Measurements from ENCODE around the gene LRRTM2. TPM values are rescaled to one million over a fixed set of nuclear protein-coding genes. Genes with fewer than 3 reads are reported as not detected.
"Not testable (repeated sequence)": the region's sequence is repeated elsewhere in the genome, so short reads cannot be mapped to it uniquely, and the experiment has no call there.

LRRTM2 gene, protein sequence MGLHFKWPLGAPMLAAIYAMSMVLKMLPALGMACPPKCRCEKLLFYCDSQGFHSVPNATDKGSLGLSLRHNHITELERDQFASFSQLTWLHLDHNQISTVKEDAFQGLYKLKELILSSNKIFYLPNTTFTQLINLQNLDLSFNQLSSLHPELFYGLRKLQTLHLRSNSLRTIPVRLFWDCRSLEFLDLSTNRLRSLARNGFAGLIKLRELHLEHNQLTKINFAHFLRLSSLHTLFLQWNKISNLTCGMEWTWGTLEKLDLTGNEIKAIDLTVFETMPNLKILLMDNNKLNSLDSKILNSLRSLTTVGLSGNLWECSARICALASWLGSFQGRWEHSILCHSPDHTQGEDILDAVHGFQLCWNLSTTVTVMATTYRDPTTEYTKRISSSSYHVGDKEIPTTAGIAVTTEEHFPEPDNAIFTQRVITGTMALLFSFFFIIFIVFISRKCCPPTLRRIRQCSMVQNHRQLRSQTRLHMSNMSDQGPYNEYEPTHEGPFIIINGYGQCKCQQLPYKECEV
- under 1 TPM; 0.06 to 0.67 TPM for total RNA-seq
- long read RNA-seq, partial matches to known transcripts = 0 of 2 reads
- long read RNA-seq, other reads (novel, unspliced or antisense) = 2 of 2 reads

DNA sequence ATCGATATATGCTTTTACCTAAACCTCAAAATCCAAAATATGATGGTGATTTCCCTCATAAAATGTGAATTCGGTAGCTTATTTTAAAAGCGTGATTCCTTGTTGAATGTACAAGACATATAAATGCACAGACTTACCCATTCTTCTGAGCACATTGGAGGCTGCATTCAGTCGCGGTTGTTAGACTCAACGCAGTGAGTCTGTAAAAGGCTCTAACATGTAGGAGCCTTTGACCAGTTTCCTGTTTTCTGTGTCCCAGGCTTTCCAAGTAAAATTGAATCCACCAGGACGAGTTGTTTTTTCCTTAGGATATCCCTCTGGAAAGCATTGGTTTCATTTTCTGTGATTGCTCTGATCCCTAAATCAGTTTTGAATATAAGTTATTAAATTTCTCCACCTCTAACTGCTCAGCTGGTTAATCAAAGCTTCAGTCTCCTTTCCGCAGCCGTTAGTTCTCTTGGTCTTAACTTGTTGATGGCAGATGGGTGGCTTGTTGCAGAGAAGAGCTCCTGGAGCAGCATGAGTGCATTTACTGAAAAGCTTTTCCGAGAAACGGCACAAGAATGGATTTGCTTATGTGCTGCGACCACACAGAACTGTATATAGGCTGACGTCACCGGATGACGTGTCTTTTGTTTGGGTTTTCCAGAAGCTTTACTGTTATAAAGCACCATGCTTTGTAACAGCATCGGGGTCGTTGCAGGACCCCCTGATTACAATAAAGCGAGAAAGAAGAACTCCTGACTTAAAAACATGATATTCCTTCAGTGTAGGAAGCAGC, at the start of gene LRRTM2:
Gene LRRTM2, minus strand, starts transcription at position 565 of the 781 bp plus-strand sequence. Its CDS starts 424 bp downstream, at position 141.
- DNase-seq (no peak), ATAC-seq (no peak)
- intact Hi-C loops (cut with DNase I, micrococcal nuclease) = no loop called here

DNA sequence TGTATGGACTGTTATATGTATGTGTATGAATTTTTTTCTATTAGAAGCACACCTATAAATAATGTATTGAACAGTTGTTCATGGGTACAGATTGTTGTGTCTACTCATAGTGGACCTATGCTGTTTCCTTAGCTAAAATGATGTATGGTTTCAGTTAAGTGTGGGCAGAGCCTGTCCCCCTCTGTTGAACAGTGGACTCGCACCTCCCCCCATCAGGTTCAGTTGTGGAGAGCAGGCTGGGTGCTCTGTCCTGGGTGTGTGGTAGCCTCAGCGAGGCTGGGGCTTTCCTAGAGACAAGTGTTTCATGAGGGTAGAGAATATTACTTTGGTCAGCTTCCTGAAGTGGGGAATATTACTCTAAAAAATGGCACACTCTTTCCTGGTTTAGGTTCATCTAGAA, 47.4 kb upstream of the LRRTM2 start:
- ATAC-seq (no peak), DNase-seq (no peak)
- intact Hi-C loops (cut with DNase I, micrococcal nuclease) = no loop called here

DNA sequence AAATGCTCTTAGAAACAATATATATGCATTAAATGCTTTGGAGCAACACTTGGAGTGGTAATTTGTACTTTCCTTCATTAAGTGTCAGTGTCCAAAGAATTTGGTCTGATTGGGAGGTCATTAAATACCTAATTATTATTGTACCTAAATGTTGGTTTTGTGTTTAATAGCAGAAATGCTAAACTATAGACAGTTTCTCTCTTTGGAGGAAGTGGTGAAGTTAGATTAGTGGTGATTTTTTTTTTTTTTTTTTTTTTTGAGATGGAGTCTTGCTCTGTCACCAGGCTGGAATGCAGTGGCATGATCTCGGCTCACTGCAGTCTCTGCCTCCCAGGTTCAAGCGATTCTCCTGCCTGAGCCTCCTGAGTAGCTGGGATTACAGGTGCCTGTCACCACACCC, 46.2 kb upstream of the LRRTM2 start:
- intact Hi-C loops (cut with DNase I, micrococcal nuclease); ATAC-seq; DNase-seq: not testable (repeated sequence)

DNA sequence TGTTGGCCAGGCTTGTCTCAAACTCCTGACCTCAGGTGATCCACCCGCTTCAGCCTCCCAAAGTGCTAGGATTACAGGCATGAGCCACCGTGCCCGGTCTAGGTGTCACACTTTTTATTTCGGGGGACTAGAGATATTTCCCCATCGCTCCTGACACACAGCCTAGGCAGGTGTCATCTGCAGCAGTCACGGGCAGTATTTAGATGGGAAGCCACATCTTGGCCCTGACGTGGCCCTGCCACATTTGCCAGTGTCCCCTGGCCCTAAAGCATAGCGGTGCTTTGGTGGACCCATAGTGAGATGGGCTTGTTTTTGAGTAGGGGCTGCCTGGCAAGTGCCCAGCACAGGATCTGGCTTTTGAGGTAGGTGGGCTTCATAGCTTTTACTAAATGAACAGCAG, 45.0 kb upstream of the LRRTM2 start:
- no peak for DNase-seq
- no peak for ATAC-seq
- intact Hi-C loops (cut with DNase I, micrococcal nuclease) = no loop called here

DNA sequence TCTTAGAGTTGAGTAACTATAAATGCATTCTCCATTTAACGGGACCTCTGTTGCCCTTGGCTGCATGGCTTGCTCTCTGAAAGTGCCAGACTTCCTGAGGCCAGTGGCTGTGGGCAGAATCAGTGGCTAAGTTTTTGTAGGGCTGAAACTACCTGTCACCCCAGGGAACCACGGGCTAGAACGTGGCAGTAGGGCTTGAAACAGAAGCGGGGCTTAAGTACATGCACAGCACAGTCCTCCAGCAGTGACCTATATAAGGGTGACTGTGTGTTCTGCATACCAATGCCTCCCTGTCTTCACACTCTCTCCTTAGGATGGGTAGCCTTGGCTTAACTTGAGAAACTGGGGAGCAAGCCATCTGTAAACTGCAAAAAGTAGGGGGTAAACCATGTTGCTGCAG, 43.6 kb upstream of the LRRTM2 start:
- DNase-seq (no peak), ATAC-seq (no peak)
- intact Hi-C loops (cut with DNase I, micrococcal nuclease) = no loop called here

DNA sequence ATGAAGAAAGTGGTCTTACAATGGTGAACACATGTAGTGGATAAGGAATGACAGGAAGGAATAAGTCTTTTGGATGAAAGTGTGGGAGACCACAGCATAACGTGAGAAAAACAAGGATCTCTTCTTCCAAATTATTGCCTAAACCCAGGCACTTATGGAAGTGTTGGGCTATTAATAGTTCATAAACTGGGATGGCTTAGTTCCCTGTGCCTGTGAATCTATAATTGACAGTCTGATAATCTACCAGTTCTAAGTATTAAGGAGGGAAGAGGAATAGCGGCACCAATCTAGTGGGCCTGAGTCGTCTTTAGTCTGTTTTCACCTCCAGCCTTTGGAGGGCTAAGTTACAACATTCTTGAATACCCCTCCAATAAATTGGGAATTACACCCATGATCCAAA, 39.2 kb upstream of the LRRTM2 start:
- DNase-seq (no peak), ATAC-seq (no peak)
- intact Hi-C loops (cut with DNase I, micrococcal nuclease) = no loop called here

DNA sequence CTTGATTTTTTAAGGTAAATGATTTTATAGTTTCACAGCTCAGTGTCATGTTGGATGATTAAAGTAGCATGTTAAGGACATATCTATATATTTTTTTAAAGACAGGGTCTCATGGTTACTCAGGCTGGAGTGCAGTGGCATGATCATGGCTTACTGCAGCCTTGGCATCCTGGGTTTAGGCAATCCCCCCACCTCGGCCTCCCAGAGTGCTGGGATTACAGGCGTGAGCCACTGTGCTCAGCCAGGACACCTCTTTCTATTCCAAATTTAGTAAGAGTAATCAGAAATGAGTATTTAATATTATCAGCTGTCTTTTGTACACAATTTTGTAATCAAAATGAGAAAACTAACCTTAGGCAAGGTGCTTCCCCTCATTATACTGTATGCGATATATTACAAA, 38.6 kb upstream of the LRRTM2 start:
- DNase-seq = no peak
- no peak for ATAC-seq
- intact Hi-C loops (cut with DNase I, micrococcal nuclease) = no loop called here

DNA sequence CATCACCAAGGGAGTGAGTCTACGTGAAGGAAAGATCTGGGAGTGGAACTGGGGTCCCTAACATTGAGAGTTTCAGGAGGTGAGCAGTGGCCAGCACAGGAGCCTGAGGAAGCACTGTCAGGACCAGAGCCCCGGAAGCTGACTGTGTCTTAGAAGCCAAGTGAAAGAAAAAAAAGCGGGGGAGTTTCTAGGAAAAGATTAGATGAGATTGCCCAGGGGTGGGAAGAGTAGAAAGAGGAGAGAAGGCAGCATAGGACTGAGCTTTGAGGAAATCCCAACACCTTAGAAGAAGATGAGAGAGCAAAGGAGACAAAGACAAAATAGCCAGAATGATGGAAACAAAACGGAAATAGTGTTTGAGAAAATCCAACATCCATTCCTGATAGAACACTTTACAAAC, 37.0 kb upstream of the LRRTM2 start:
- intact Hi-C loops (cut with DNase I, micrococcal nuclease) = no loop called here
- ATAC-seq = no peak
- DNase-seq = no peak

DNA sequence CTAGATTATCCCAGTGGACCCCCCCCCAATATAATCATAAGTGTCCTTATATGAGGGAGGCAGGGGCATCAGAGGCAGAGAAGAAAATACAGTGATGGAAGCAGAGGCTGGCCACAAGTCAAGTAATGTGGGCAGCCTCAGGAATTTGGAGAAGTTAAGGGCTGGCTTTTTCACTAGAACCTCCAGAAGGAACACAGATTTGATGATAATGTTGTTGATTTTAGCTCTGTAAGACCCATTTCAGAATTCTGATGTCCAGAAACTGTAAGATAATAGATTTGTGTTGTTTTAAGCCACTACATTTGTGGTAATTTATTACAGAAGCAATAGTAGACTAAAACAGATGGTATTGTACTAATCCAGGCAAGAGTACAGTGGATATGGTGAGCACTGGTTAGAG, 36.3 kb upstream of the LRRTM2 start:
- no peak for ATAC-seq
- intact Hi-C loops (cut with DNase I, micrococcal nuclease) = no loop called here
- DNase-seq = no peak

DNA sequence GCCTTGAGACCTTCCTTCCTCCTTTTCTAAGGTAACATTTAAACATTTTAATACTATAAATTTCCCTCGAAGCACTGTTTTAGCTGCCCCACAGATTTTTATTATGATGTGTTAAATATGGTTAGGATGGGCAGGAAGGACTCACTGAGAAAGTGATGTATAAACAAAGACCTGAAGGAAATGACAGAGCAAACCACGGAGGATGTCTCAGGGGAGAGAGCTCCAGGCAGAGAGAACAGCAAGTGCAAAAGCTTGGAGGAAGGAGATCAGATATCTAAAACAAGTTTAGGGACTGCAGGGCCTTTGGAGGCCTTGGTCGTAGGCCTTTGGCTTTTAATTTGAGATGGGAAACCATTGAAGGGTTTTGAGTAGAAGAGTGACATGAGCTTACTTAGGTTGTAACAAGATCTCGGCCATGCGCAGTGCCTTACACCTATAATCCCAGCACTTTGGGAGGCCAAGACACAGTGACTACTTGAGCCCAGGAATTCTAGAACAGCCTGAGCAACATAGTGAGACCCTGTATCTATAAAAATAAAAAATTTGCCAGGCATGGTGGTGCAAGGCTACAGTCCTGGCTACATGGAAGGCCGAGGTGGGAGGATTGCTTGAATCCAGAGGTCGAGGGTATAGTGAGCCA, 35.5 kb upstream of the LRRTM2 start:
- intact Hi-C loops (cut with DNase I, micrococcal nuclease) = no loop called here
- DNase-seq (no peak), ATAC-seq (no peak)

DNA sequence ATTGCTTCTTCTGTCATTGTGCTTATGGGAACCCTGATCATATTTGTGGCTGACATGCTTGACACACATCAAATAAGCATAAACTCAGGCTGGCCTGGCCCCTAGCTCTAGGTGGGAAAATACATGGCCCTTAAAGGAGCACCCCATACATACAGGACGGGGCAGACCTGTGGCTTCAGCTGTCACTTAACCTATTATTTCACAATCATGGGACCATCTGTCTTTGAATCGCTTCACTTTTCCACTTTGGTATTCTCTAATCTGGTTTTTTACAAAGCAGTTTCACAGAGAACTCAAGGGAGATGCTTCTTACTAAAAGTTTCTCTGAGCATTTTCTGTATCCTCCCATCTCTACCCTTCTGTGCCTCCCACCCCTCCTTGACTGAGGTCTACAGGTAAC, 34.6 kb upstream of the LRRTM2 start:
- no peak for DNase-seq
- intact Hi-C loops (cut with DNase I, micrococcal nuclease) = no loop called here
- ATAC-seq = no peak

DNA sequence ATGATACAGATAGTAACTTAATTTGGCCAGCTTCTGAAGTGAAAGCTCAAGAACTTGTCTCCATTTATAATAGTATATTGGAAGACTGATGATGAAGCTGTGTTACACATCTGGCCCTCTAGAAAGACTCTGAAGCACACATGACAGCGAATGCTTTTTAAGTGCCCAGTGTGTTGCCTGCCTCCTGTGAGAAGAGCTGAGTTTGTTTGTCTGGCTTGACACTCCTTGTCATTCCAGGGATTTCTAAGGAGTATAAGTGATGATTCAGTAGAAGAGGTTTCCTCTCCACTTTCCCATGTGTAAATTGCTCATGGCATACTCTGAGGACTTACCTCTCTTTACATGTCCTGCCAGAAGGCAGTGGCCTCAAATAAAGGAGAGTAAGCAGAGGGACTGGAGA, 30.4 kb upstream of the LRRTM2 start:
- intact Hi-C loops (cut with DNase I, micrococcal nuclease) = no loop called here
- no peak for DNase-seq
- ATAC-seq = no peak

DNA sequence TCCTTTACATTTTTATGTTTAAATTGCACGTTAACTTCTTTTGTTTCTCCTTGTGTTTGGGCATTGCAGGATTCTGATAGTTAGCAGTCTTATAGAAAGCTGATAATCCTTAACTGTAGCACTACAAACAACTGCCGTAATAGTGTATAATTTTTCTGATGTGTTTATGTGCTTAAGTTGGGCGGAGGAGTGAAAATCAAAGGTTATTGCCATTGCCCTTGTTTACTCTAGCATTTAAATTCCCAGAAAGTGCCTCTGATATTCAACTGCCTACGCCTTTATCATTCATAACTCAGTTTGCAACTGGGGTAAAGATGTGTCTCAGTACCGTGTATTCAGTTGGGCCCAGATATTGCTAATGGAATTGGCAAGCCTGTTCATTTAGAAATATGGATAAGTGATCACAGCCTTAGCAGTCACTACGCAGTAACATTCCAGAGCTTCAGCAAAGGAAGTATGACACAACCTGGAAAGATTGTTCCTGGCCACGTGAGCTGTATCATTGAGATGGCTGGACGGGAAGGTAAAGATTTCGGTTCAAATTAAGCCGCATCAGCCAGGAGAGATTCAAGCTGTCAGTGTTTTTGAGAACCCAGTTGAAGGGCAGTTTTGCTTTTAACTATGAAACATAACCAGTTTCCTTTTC, 28.1 kb upstream of the LRRTM2 start:
- DNase-seq (no peak), ATAC-seq (peak; percentile 72)
- intact Hi-C loops (cut with DNase I, micrococcal nuclease) = no loop called here

DNA sequence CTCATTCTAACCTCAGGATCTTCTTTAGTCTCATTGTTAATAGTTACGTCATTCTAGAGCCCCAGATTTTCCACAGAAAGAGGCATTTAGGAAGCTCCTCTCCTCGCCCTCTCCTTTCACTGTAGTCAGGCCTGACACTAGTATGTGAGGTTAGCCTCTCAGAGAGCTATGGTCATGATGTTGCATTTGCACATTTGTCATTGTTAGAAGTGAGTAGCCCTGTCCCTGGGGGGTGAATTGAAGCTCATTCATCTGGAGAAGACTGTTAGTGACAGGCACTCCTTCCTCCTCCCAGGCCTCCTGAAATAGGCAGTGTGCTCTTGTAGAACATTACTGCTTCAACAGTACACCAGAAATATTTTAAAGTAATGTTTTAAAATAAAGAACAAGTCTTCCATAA, 26.6 kb upstream of the LRRTM2 start:
- DNase-seq (no peak), ATAC-seq (no peak)
- intact Hi-C loops (cut with DNase I, micrococcal nuclease) = no loop called here

DNA sequence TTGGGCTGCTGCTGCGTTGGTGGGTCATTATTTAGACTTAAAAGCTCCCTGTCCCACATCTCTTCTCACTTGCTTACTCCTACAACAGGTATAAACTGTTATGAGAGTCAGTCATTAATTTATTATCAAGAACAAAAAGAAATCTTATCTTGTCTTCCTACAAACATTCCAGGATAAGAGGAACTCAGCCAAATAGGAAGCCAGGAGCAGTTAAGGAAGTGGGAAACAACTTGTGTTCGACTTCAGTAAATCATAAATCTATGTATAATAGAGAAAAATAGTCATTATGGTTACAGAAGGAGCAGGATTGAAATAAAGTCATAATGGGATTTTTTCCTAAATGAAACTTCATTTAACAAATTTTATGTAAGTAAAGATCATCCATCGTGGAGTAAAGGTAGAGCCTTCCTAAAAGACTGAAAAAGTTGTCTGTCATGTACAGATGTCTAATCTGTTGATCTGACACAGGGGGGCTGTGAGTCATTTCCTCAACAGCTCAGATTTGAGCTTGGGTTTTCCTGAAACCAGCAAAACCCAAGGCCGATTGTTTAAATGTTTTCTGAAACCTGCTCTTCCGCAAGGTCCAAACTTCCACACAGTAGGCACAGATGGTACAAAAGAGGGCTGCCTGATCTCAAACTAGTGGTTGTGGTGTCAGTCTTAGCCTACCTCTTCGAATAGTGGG, 25.3 kb upstream of the LRRTM2 start:
- intact Hi-C loops (cut with DNase I, micrococcal nuclease) = no loop called here
- ATAC-seq = no peak
- no peak for DNase-seq

DNA sequence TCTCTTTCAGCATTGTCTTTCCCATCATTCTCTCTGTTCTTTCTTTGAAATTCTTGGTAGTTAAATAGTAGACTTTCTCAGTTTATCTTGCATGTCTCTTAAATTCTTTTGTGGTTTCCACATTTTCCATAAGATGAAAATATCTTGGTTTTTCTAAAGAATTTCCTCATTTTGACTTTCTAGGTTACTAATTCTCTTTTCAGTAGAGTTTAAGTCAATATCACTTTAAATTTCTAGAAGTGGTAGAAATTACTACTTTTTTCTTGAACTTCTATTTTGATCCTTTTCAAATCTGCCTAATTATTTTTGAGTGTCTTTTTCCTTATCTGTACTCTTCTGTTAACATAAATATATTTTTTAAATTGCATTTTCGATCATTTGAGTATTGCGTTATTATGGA, 23.6 kb upstream of the LRRTM2 start:
- ATAC-seq = no peak
- no peak for DNase-seq
- intact Hi-C loops (cut with DNase I, micrococcal nuclease) = no loop called here

DNA sequence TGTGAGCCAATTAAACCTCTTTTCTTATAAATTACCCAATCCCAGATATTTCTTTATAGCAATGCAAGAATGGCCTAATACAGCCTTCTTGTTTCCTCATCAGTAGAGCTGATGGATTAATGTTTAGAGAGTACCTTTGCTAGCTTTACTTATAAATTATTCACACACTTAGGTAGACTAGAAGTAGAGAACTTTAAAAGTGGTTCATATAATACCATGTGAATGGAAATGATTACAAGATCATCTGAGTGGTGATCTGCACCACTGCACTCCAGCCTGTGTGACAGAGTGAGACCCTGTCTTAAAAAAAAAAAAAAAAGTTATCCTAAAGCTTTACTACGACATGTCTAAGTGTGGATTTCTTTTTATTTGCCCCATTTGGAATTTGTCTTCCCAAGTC, 23.2 kb upstream of the LRRTM2 start:
- ATAC-seq (no peak), DNase-seq (no peak)
- intact Hi-C loops (cut with DNase I, micrococcal nuclease) = no loop called here

DNA sequence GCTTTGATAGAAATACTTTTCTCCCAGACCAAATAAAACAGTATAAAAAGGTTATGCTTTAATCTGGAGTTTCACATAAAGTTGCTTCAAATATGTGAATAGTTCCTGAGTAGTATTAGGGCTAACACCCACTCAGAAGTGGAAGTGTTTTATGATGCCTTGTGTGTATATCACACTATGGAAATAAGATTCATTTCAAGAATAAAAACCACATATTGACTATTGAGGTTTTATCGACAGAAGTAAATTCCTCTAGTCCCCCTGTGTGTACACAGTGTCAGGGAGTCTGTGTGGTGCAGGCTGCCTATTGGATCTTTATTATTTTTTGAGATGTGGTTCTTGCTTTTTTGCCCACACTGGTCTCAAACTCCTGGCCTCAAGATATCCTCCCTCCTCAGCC, 20.8 kb upstream of the LRRTM2 start:
- intact Hi-C loops (cut with DNase I, micrococcal nuclease) = no loop called here
- DNase-seq = no peak
- ATAC-seq = no peak

DNA sequence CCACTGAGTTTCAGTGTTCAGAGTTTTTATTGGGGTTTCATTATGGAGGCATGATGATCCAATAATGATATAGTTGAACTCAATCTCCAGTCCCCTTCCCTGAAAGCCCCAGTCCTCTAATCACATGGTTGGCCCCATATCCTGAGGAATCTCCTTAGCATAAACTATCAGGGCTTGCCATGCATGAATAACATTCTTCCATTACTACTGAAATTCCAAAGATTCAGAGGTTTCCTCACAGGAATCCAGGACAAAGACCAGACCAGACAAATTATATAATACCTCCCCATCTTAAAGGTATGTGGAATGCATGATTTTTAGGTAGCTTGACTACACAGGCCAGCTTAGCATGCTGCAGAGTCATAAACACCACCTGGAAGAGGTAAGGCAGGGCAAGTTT, 15.5 kb upstream of the LRRTM2 start:
- intact Hi-C loops (cut with DNase I, micrococcal nuclease) = no loop called here
- ATAC-seq (no peak), DNase-seq (no peak)

All from left colon (tissue), 2 donors.